Lower leg skin (tissue), 3 donors: ENCODE results near the gene KCNG2.

Experiments
- POLR2A ChIP-seq, 2 donors: fragments of 450-650 bp; IDR thresholded peaks; one replicate each; pipeline ENCODE4 v1.6.1; 2016 to 2017; ENCODE audit warnings: antibody characterized with exemption in 2 of 2, mild to moderate bottlenecking in 1 of 2, moderate library complexity in 1 of 2
- TF ChIP-seq, protein P1 (sequence below), 3 donors: fragments of 450-650 bp; IDR thresholded peaks; one replicate each; pipeline ENCODE4 v1.5.1; 2016; ENCODE audit warnings: antibody characterized with exemption in 3 of 3, mild to moderate bottlenecking in 3 of 3, moderate library complexity in 2 of 3

DNA sequence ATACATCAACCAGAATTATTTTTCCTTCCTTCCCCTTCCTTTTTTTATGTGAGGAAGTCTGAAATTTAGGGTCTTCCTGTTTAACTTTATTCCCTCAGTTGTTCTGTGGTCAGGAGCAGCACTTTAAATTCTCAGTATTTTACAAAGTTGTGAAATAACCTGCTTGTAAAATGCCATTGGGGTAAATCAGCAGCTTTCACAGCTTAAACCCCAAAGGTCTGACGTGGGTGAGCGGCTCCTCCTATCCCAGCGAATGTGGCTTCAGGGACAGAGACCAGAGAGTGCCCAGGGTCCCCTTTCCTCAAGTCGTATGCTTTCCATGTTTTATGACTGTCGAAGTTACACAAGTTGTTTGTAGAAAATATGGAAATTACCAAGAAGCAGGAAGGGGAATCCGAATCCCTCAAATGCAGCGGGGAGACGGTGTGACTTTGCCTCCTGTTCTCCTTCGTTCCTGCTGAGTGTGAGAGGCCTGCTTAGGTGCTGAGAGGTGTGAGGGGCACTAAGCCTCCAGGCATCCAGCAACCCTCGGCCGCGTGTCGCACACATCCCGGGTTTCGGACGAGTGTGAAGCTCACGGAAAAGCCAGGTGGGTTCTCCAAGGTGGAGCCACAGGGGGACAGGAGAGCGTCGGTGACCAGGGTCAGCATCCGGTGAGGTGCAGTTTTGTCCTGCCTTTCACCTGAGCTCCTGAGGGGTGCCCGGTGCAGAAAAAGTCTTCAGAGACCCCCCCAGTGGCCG lies 10.8 kb upstream of the KCNG2 start:
- TF ChIP-seq, protein P1, sequence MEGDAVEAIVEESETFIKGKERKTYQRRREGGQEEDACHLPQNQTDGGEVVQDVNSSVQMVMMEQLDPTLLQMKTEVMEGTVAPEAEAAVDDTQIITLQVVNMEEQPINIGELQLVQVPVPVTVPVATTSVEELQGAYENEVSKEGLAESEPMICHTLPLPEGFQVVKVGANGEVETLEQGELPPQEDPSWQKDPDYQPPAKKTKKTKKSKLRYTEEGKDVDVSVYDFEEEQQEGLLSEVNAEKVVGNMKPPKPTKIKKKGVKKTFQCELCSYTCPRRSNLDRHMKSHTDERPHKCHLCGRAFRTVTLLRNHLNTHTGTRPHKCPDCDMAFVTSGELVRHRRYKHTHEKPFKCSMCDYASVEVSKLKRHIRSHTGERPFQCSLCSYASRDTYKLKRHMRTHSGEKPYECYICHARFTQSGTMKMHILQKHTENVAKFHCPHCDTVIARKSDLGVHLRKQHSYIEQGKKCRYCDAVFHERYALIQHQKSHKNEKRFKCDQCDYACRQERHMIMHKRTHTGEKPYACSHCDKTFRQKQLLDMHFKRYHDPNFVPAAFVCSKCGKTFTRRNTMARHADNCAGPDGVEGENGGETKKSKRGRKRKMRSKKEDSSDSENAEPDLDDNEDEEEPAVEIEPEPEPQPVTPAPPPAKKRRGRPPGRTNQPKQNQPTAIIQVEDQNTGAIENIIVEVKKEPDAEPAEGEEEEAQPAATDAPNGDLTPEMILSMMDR (IDR thresholded peaks at IDR 0.05), result no peak
- no peak for TF ChIP-seq POLR2A (IDR thresholded peaks at IDR 0.05)
